GM12878 (cell line): ENCODE results near the gene COX6A2. TPM values are rescaled to one million over a fixed set of nuclear protein-coding genes. Genes with fewer than 3 reads are reported as not detected.
A peak's percentile ranks its signal among the peaks of the same experiment; 100 is the strongest.

ENCODE experiments used
- ATF7 ChIP-seq: fragments of 450-650 bp; IDR thresholded peaks from 2 replicates; pipeline ENCODE4 v1.6.1; 2016; ENCODE audit warnings: low read depth, mild to moderate bottlenecking
- BCLAF1 ChIP-seq: fragments of 450-650 bp; IDR thresholded peaks from 2 replicates; pipeline ENCODE4 v1.6.1; 2017; ENCODE audit warnings: antibody characterized with exemption, mild to moderate bottlenecking, moderate library complexity
- FOXK2 ChIP-seq: fragments of 450-650 bp; IDR thresholded peaks from 2 replicates; pipeline ENCODE4 v1.6.1; 2017; ENCODE audit warnings: mild to moderate bottlenecking, moderate library complexity
- GATAD2B ChIP-seq: fragments of 450-650 bp; conservative IDR thresholded peaks from 2 replicates; pipeline ENCODE4 v1.6.1; 2017; ENCODE audit warnings: low read depth, mild to moderate bottlenecking, moderate library complexity
- IRF4 ChIP-seq: IDR thresholded peaks from 2 replicates; pipeline ENCODE4 v1.6.1; 2011; ENCODE audit warnings: low read depth, low read length
- IRF5 ChIP-seq: fragments of 450-650 bp; IDR thresholded peaks from 2 replicates; pipeline ENCODE4 v1.6.1; 2017; ENCODE audit warnings: borderline replicate concordance
- NR2C1 ChIP-seq: fragments of 450-650 bp; IDR thresholded peaks from 2 replicates; pipeline ENCODE4 v1.6.1; 2017; ENCODE audit warnings: antibody characterized with exemption, mild to moderate bottlenecking, moderate library complexity
- POLR2AphosphoS5 ChIP-seq: IDR thresholded peaks from 2 replicates; pipeline ENCODE4 v1.6.1; 2011; ENCODE audit warnings: mild to moderate bottlenecking, low read length, inconsistent platforms
- RELB ChIP-seq: fragments of 450-650 bp; IDR thresholded peaks from 2 replicates; pipeline ENCODE4 v1.6.1; 2017; ENCODE audit warnings: low read depth, mild to moderate bottlenecking, moderate library complexity
- SKIL ChIP-seq: fragments of 450-650 bp; IDR thresholded peaks from 2 replicates; pipeline ENCODE4 v1.6.1; 2017; ENCODE audit warnings: mild to moderate bottlenecking, low read depth, inconsistent platforms; ENCODE audit not compliant: poor library complexity, severe bottlenecking
- SMC3 ChIP-seq: IDR thresholded peaks from 2 replicates; pipeline ENCODE4 v1.6.1; 2011; ENCODE audit warnings: low read length, improper control_type of control experiment, borderline replicate concordance
- STAT1 ChIP-seq: fragments of 450-650 bp; conservative IDR thresholded peaks from 2 replicates; pipeline ENCODE4 v1.6.1; 2014; ENCODE audit warnings: antibody characterized with exemption, mild to moderate bottlenecking
- ZBTB4 ChIP-seq: fragments of 450-650 bp; formaldehyde crosslinking; IDR thresholded peaks from 2 replicates; pipeline ENCODE4 v1.4.0; 2022; ENCODE audit warnings: mild to moderate bottlenecking, moderate library complexity
- polyA plus RNA-seq, 11 experiments: library from polyadenylated mRNA; depleted of rRNA in 4 of 11; unstranded in 6 of 11; stranded (reverse) in 5 of 11; fragments of >200 nt; fragmentation: Nextera tagmentation in 4 of 11; fragmentation: Illumina TruSeq in 1 of 11; extraction: Ambion mirVana in 4 of 11; extraction: Trizol in 1 of 11; gene quantifications; 1 replicate in 1 of 11; 2 replicates in 10 of 11; pipeline versions ENCODE4 v1.2.1 to v1.2.3, GENCODE V29; 2011 to 2016; ENCODE audit warnings: inconsistent platforms in 2 of 11, missing spikeins in 2 of 11, low read depth in 1 of 11
- total RNA-seq, 4 experiments: library from RNA; depleted of rRNA in 3 of 4; stranded (reverse); fragments of >200 nt in 3 of 4; fragmentation: Illumina TruSeq in 1 of 4; extraction: Trizol in 1 of 4; gene quantifications; 2 replicates each; pipeline versions ENCODE4 v1.2.1 to v1.2.3, GENCODE V29; 2013 to 2021
- TF ChIP-seq, protein P1 (sequence below): fragments of 450-650 bp; IDR thresholded peaks from 2 replicates; pipeline ENCODE4 v1.6.1; 2016; ENCODE audit warnings: mild to moderate bottlenecking

The COX6A2 gene
- total and polyA plus RNA-seq, 10 of the 15 experiments (the other 5 are each of a cell fraction or from before 2014, with no cell fraction given) = not detected

- TF ChIP-seq ZBTB4 (CRISPR knock-in tag) (no peak), IRF4 (peak; percentile 61; the same call in 1 of the 2 replicates), FOXK2 (no peak; the same call in 1 of the 2 replicates), RELB (peak; percentile 67; the same call in 1 of the 2 replicates), GATAD2B (peak; percentile 82), ATF7 (no peak; the same call in 1 of the 2 replicates), POLR2AphosphoS5 (peak; percentile 94), NR2C1 (peak; percentile 69), SKIL (no peak), STAT1 (peak; percentile 12), IRF5 (no peak), BCLAF1 (no peak), SMC3 (no peak; the same call in 1 of the 2 replicates)
- TF ChIP-seq, protein P1, sequence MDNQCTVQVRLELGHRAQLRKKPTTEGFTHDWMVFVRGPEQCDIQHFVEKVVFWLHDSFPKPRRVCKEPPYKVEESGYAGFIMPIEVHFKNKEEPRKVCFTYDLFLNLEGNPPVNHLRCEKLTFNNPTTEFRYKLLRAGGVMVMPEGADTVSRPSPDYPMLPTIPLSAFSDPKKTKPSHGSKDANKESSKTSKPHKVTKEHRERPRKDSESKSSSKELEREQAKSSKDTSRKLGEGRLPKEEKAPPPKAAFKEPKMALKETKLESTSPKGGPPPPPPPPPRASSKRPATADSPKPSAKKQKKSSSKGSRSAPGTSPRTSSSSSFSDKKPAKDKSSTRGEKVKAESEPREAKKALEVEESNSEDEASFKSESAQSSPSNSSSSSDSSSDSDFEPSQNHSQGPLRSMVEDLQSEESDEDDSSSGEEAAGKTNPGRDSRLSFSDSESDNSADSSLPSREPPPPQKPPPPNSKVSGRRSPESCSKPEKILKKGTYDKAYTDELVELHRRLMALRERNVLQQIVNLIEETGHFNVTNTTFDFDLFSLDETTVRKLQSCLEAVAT = no peak; the same call in 1 of the 2 replicates
These were observed 30.9 kb upstream of the COX6A2 start, which contains the start of gene ARMC5 (continued) for GRCh38 chr16:31458844-31459686.
